Hippocampal formation (tissue), 2 donors: ENCODE data around the gene HACD4.
A peak's percentile ranks its signal among the peaks of the same experiment; 100 is the strongest.

Experiments used
- DNase-seq, 2 donors: peaks; one replicate each; lab custom pipeline; 2025; lab: John Stamatoyannopoulos, UW

HACD4 gene, protein sequence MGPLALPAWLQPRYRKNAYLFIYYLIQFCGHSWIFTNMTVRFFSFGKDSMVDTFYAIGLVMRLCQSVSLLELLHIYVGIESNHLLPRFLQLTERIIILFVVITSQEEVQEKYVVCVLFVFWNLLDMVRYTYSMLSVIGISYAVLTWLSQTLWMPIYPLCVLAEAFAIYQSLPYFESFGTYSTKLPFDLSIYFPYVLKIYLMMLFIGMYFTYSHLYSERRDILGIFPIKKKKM

GRCh38 chr9:21031091-21031807, at the start of gene HACD4:
HACD4 (minus strand) TSS chr9:21031640; CDS start chr9:21031590, 50 bp downstream.
- DNase-seq: peak in 1 of 2 donors; percentile 51

DNA sequence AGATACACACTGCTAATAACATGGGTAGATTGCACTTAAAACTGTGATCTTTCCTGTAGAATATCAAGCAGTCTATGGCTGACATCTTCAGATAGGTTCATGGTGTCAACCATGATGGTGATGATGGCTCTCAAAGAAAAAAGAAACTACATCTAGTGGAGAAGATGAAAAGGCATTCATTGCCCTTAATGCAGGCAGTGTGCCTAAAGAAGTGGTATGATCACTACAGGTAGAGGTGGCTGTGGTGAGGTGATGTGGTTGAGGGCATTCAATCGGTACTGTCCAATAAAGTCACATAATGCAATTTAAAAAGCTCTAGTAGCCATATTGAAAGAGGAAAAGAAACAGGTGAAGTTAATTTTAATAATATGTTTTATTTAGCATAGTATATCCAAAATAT, 49.4 kb upstream of the HACD4 start:
- no peak for DNase-seq

DNA sequence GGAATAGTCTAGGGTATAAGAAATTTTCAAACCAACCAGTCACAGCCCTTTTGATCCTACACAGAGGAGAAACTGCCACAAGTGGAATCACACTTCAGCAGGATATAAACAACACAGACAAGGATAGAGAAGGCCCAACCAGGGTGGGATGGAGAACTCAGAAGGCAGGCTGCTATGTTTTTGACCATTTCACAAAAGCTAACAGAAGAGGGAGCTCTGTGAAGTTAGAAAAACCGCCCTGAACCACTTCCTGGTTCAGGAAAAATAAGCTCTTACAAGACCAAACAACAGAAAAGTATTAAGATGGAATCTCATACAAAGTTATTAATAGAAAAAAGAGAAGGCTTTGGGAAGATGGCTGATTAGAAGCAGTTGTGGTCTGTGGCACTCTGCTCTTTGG, 47.3 kb upstream of the HACD4 start:
- no peak for DNase-seq

- no peak for DNase-seq
Measured at GRCh38 chr9:21077781-21078180, 46.3 kb upstream of the HACD4 start, which contains the start of gene IFNB1. IFNB1 (minus strand) TSS chr9:21077942; CDS start chr9:21077869, 73 bp downstream.

DNA sequence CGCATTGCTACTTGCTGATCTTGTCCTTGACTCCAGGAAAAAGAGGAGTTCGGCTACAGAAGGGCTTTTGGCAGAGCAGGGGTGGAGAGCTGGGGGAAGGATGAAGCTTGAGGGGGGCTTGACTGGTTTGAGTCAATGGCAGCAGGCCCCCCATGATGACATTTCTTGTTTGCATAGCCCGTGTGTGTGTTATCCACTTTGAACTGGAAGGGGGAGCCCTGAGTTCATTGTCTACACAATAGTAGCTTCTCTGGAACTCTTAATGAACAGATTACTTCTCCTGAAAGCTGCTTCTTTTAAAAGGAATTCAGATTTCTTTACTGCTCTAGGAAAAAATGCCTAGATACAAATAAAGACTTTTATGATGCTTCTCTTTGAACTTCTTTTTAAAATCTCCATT, 44.0 kb upstream of the HACD4 start:
- no peak for DNase-seq

DNA sequence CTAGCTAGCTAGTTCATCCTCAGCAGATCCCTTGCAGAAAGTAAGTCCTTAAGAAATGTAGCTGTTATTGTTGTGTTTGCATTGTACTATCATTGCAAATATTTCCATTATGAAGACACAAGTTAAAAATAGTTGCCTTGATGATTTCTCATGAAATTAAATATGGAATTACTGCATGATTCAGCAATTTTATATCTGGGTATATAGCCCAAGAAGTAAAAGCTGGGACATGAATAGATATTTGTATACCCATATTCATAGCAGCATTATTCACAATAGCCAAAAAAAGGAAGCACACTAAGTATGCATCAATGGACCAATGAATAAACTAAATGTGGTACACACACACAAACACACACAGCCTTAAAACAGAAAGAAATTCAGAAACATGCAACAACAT, 39.5 kb upstream of the HACD4 start:
- DNase-seq: no peak

GRCh38 chr9:21070171-21070571, 38.7 kb upstream of the HACD4 start:
- DNase-seq: peak in 1 of 2 donors; percentile 42

DNA sequence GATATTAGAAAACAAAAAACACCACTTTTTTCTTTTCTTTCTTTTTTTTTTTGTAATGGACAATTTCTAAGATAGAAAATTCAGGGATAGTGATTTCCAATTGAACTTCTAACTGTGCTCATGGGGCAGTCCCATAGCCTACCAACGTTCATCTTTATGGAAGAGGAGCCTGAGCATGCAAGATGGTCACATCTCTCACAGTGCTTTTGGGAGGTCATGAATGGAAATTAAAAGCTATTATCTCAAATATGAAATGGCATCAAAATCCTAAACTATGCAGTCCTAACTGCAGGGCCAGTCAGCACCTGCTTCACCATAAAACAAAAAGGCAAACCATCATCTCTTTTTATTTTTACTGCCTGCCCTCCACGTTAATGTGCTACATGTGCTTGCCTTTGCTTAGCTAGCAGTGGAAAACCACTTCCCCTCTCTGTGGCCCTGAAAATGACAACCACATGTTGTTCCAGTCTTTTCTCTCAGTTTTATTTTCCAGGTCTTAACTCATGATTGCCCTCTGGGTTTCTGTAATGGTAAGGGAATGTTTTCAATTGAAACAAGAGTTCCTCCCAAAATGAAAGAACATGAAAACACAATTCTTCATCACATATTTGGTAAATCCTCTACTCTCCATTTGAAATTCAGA, 29.6 kb upstream of the HACD4 start:
- no peak for DNase-seq

- no peak for DNase-seq
Measured at GRCh38 chr9:21056931-21057330, 25.5 kb upstream of the HACD4 start.

DNA sequence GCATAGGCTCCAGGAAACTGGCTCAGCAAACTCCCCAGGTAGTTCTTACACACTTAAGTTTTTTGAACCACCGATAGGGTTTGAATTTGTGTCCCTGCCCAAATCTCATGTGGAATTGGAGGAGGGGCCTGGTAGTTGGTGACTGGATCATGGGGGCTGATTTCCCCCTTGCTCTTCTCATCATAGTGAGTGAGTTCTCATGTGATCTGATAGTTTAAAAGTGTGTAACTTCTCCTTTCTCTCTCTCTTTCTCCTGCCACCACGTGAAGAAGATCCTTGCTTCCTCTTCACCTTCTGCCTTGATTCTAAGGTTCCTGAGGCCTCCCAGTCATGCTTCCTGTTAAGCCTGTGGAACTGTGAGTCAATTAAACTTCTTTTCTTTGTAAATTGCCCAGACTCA, 22.4 kb upstream of the HACD4 start:
- DNase-seq: no peak

DNA sequence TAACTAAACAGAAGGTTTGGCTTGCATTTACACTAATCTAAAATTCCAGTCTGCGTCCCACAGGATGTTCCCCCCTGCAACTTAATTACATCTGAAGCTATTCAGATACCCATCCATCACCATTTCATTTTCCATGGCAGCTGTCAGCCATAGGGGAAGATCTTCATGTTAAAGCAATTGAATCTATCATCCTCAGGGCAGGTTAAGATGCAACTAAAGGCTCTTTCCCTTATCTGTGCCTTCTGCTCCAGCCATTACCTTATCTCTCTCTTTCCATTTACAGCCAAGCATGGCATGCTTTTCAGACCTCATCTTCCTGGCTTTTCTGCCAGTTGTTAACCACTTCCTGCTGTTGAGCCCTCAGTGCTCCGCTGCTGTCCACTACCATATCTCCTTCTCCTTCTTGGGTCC, 15.8 kb upstream of the HACD4 start:
- no peak for DNase-seq

DNA sequence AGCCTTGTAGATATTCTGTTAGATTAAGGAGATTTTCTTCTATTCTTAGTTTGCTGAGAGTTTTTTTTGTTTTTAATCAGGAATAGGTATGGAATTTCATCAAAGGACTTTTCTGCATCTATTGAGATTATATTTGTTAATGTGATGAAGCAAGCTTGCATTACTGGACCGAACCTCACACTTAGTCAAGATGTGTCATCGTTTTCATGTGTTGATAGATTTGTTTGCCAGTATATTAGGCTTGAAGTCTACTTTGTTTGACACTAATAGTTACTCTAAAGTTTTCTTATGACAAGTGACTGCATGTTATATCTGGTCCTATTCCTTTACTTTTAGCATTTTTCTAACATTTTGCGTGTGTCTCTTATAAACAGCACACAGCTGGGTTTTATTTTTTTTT, 12.4 kb upstream of the HACD4 start:
- DNase-seq: no peak

GRCh38 chr9:21042466-21042865, 11.0 kb upstream of the HACD4 start:
- DNase-seq: no peak

GRCh38 chr9:21039302-21039701, 7.9 kb upstream of the HACD4 start:
- DNase-seq: no peak

DNA sequence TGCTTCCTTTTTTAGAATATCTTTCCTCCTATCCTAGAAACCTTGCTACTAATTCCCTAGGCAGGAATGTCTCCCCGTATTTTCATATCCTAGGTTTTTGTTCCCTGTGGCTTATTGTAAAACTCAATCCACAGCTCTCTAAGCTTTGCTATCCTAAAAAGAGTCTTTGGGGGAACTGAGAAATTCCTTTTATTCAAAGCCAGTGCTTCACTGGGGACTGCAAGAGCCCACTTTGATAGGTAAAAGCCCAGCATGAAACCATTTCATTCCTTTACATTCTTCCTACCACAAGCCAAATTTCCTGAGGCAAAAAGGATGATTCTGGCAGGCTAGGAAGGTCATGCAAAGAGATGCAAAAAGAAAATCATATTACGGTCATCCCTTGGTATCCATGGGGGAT, 5.8 kb upstream of the HACD4 start:
- no peak for DNase-seq

- no peak for DNase-seq
Measured at GRCh38 chr9:21031808-21032183, 356 bp upstream of the HACD4 start.

- DNase-seq: peak in 1 of 2 donors; percentile 25
Measured at GRCh38 chr9:21030389-21031035, 928 bp downstream of the HACD4 start.

DNA sequence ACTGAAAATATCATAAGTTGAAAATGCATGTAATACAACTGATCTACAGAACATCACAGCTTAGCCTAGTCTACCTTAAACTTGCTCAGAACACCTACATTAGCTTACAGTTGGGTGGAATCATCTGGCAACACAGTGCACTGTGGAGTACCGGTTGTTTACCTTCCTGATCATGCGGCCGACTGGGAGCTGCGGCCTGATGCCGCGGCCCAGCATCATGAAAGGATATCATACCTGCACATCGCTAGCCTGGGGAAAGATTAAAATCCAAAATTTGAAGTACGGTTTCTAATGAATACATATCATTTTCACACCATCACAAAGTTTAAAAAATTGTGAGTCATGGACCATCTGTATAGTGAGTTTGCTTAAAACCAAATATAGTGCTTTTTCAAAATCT, 1.8 kb downstream of the HACD4 start:
- DNase-seq: no peak

GRCh38 chr9:21028466-21028865, 3.0 kb downstream of the HACD4 start:
- DNase-seq: no peak

GRCh38 chr9:21027295-21027694, 4.1 kb downstream of the HACD4 start:
- no peak for DNase-seq

DNA sequence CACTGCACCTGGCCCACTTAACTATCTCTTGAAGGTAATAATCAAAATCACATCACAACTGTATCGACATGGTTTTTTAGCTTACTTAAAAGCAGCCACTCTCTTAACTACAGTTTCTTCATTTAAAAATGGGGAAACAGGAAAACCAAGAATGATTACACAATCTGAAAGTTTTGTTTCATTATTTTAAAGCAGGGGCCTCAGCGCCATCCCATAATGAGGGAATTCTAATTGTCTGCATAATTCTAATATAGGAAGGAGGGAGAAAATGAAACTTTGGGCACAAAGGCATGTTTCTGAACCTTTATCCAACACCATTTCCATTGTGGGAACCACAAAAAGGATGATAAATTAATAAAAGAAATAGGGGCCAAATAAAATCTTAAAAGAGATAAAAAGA, 7.6 kb downstream of the HACD4 start:
- DNase-seq: no peak

DNA sequence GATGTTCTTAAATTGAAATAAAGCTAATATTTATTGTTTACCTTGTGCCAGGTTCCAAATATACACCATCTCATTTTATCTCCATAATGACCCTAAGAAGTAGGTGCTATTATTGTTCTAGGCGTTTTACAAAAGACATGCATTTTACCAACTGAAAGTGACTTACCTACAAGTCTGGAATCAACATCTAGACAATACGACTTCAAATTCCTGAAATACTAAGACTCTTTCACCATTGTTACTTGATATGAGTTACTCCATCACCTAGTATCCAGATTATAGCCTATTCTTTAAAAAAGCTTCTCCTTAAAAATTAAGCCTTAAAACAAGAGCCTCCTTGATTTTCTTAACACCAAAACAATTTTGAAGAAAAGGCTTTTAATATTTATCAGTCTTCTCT, 13.3 kb downstream of the HACD4 start:
- no peak for DNase-seq
